ENCODE results near the gene COMT.

GRCh38 chr22:19991395-19991644 is 49.7 kb downstream of the COMT start:
- TF ChIP-seq, protein P1, sequence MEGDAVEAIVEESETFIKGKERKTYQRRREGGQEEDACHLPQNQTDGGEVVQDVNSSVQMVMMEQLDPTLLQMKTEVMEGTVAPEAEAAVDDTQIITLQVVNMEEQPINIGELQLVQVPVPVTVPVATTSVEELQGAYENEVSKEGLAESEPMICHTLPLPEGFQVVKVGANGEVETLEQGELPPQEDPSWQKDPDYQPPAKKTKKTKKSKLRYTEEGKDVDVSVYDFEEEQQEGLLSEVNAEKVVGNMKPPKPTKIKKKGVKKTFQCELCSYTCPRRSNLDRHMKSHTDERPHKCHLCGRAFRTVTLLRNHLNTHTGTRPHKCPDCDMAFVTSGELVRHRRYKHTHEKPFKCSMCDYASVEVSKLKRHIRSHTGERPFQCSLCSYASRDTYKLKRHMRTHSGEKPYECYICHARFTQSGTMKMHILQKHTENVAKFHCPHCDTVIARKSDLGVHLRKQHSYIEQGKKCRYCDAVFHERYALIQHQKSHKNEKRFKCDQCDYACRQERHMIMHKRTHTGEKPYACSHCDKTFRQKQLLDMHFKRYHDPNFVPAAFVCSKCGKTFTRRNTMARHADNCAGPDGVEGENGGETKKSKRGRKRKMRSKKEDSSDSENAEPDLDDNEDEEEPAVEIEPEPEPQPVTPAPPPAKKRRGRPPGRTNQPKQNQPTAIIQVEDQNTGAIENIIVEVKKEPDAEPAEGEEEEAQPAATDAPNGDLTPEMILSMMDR (IDR thresholded peaks at IDR 0.05): no peak
- TF ChIP-seq POLR2AphosphoS5 (IDR thresholded peaks at IDR 0.05) (no peak), POLR2A (IDR thresholded peaks at IDR 0.05) (no peak), EP300 (IDR thresholded peaks at IDR 0.05) (no peak)
